GM19395 (cell line): ENCODE measurements around the gene WDR62.

Experiments
- ATAC-seq: cut with Tn5 transposase; IDR thresholded peaks from one replicate; pipeline ENCODE4 v1.9.1; 2021; ENCODE audit warnings: mild to moderate bottlenecking, moderate library complexity; ENCODE audit not compliant: unreplicated experiment

The WDR62 gene

GRCh38 chr19:36073121-36073876 is 18.6 kb downstream of the WDR62 start:
- ATAC-seq, result no peak

DNA sequence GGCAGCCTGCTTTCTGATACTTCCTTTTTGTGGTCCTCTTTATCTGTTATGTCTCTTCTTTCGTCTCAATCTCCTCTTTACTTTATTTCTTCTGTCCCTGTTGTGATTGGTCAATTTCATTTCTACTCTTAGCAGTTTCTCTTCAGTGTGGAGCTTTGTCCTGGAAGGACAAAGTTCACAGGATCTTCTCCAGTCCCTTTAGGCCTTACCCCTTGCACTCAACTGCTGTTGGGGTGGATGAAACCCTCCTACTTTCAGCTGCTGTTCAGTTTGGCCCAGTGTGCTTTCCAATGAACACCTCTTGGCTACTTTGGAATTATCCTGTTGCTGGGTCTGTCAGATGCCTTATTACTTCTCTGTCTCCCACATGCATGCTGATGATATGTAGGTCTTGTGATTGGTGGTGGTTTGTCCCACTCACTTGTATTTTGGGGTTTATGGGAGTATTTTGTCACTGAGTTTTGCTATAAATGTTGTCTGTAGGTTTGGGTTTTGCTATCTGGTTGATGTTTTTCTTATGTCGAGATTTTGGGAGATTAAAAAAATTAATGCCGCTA is 24.8 kb downstream of the WDR62 start:
- no peak for ATAC-seq

GRCh38 chr19:36081385-36081784 is 26.7 kb downstream of the WDR62 start:
- ATAC-seq, result no peak

- ATAC-seq, result no peak
These were observed 27.2 kb downstream of the WDR62 start for GRCh38 chr19:36081894-36082293.

GRCh38 chr19:36082916-36083315 is 28.2 kb downstream of the WDR62 start:
- no peak for ATAC-seq

DNA sequence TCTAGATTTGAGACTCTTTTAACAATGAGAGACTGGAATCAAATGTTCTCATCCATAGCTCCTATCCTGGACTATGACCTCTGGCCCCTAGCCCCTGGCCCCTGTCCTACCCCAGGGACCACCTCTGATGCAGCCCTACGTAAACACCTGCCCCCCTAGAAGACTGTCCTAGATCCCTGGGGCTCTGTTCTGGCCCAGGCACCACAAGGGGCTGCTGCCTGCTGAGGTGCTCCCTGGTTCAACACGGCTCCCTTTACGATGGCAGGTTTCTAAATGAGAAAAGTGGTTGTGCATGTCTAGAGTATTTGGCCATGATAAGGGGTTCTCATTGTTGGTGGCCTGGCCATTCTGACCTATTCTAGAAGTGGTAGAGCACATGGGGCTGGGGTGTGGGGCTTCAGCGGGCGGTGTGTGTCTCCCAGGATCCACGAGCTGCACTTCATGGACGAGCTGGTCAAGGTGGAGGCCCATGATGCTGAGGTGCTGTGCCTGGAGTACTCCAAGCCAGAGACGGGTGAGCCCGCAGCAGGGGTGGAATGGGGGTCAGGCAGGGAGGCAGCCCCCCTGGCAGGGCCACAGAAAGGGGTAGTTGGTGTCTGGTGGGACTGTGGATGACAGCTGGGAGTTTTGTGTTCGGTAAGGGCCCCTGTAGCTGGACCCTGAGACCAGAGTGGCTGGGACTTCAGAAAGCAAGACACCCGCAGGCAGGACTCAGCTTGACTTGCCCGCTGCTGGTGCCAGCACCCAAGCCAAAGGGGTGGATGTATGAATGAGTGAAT is 29.7 kb downstream of the WDR62 start:
- no peak for ATAC-seq

DNA sequence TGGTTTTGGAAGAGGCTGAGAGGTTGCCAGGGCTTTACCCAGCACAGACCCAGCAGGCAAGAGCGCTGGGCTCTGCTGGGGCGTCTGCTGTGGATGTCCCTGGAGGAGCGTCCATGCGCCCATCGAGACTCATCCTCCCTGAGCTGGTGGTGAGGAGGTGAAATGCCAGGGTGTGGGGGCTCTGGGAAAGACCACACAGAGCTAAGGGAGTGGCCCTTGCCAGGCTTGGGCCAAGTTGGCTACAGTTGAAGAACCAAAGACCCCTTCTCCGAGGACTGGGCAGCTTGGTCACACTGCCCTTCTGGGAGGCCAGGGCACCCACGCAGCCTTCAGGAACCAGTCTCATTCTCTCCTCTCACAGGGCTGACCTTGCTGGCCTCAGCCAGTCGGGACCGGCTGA is 31.6 kb downstream of the WDR62 start:
- ATAC-seq, result no peak

- no peak for ATAC-seq
These were observed 35.1 kb downstream of the WDR62 start for GRCh38 chr19:36089847-36090246.

DNA sequence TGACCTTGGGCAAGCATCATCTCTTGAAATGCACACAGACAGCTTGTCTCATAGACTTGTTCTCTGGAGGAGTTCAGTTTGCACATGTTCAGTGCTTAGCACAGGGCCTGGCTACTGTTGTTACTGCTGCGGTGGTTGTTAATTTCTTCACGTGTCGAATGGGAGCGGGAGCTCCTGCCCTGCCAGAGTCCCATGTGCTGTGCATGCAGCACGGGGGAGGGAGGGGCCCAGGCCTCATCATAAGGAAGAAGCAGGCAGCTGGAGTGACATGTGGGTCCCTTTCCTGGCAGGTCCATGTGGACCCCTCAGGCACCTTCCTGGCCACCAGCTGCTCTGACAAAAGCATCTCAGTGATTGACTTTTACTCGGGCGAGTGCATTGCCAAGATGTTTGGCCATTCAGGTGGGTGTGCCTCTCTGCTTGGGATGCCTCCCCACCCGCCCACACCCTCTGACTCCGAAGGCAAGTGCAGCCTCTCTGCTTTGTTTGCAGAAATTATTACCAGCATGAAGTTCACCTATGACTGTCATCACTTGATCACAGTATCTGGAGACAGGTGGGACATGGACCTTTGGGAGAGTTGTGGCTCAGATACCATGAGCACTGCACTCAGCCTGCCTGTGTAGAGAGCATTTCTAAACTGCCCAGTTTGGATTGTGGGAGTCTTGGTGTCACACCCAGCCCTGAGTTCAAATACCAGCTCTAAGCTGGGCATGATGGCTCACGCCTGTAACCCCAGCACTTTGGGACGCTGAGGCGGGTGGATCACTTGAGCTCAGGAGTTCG is 36.4 kb downstream of the WDR62 start:
- ATAC-seq, result no peak

- no peak for ATAC-seq
These were observed 37.9 kb downstream of the WDR62 start for GRCh38 chr19:36092566-36092965.

GRCh38 chr19:36093146-36093662 is 38.5 kb downstream of the WDR62 start:
- ATAC-seq, result no peak

DNA sequence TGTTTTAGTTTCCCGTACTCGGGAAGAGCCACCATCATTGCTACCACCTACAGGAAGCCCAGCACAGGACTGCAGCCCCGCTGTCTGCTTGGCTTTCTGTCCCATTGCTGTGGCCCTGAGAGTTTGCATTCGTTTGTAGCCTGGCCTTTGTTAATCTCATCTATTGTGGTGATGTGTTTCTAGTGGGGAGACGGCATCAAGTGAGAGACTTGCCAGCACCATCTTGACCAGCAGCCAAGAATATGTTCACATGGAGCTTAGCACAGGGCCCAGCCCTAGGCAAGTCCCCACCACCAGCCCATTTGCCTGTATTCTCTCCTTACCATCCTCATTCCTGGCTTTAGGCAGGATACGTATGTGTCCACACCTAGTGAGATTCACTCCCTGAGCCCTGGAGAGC is 39.0 kb downstream of the WDR62 start:
- no peak for ATAC-seq

GRCh38 chr19:36097036-36097435 is 42.3 kb downstream of the WDR62 start:
- ATAC-seq, result no peak

DNA sequence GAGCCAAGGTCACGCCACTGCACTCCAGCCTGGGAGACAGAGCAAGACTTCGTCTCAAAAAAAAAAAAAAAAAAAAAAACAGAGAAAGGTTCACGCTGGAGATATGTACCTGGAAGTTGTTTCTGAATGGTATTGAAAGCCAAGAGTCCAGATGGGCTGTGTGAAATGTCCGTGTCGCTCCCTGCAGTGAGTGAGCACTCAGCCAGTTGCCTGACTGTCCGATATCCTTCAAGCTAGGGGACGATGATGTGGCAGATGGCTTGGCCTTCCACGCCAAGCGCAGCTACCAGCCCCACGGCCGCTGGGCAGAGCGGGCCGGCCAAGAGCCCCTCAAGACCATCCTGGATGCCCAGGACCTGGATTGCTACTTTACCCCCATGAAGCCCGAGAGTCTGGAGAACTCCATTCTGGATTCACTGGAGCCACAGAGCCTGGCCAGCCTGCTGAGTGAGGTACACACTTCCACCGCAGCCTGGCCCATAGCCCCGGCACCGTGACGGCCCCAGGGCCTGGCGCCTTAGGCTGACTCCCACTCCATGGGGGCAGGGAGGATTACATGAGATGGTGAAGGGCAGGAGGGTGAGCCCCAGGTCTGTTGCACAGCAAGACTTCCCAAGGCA is 44.6 kb downstream of the WDR62 start:
- no peak for ATAC-seq

DNA sequence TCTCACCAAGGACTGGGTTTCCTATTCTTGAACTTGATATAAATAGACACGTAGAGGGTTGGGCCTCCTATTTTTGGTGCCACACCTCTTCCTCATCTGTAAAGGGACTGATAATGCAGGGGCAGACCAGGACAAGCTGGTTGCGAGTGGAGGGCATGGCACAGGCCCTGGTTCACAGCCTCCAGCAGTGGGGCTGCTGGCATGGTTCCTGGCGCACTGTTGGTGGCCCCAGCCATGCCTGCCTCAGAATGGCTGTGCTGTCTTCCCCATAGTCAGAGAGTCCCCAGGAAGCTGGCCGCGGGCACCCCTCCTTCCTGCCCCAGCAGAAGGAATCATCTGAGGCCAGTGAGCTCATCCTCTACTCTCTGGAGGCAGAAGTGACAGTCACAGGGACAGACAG is 45.8 kb downstream of the WDR62 start:
- no peak for ATAC-seq

DNA sequence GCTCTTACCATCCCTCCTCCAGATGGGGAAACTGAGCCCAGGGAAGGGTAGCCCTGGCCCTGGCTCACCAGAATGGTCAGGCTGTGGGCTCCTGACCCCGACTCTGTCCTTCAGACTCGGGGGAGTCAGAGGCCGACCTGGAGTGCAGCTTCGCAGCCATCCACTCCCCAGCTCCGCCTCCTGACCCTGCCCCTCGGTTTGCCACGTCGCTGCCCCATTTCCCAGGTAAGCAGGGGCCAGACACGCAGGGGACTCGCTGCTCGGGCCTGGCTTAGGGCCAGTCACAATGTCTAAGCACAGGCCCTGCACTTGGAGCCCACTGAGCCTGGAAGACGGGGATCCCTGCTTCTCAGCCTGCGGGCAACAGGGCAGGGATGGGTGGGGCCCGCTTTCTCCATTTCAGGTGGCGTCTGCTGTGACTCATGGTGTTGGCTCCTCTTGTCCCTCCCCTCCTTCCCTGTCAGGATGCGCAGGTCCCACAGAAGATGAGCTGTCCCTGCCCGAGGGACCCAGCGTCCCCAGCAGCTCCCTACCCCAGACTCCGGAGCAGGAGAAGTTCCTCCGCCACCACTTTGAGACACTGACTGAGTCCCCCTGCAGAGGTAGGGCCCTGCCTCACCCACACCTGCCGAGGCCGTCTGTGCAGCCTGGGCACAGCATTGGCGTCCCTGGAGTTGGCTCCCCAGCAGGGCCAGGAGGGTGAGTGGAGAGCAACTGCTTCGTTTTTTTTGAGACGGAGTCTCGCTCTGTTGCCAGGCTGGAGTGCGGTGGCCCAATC is 47.0 kb downstream of the WDR62 start:
- ATAC-seq, result no peak

DNA sequence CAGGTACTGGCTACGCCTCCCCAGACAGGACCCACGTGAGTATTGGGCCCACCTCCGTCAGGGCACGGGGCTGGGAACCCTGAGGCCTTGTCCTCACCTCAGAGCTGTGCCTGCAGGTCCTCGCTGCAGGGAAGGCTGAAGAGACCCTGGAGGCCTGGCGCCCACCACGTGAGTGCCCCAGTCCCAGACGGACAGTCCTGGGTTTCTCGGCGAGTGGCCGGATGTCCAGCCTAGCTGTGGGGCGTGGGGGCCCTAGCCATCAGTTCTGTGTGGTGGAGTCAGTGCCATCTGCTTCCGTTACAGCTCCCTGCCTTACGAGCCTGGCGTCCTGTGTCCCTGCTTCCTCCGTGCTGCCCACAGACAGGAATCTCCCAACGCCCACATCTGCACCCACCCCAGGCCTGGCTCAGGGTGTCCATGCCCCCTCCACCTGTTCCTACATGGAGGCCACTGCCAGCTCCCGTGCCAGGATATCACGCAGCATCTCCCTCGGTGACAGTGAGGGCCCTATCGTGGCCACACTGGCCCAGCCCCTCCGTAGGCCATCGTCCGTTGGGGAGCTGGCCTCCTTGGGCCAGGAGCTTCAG is 48.4 kb downstream of the WDR62 start:
- ATAC-seq, result no peak

DNA sequence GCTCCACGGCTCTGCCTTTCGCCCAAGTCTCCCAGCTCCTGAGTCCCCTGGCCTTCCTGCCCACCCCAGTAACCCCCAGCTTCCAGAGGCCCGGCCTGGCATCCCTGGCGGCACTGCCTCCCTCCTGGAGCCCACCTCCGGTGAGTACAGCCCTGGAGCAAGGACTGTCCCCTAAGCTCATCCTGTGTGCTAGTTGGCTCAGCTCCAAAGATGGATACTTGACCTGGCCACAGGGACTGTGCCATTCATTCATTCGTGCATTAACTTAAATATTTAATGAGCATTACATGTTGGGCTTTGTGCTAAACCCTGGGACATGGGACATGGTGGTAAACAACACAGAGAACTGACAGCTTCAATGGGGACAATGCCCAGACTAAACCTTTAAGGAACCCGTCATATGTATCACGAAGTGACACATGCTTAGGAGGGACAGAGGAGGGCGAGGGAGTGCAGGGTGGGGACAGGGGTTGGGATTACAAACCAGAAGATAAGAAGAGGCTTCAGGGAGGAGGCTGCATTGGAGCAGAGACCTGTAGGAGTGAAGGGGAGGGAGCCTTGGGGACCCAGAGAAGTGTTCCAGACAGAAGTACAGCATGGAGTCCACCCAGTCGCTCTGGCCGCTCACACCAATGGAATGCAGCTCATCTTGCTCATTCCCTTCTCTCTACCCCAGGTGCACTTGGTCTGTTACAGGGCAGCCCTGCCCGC is 49.3 kb downstream of the WDR62 start:
- no peak for ATAC-seq

DNA sequence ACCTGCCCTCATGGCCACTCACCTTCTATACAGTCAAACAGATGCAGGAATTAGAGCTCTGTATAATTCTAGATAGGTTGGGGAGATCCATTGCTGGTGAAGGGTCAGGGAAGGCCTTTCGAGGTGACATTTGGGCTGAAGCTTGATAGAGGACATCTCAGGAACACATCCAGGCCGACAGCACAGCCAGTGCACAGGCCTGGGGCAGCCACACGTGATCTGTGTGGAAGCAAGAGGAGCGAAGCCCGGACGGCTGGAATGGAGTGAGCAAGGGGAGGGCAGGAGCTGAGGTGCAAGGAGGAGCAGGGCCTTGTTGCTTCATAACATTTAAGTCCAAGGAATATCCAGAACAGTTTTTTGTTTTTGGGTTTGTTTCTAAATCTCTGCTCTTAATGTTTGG is 51.7 kb downstream of the WDR62 start:
- ATAC-seq, result no peak
